ENCODE measurements around the gene STXBP5. TPM values are rescaled to one million over a fixed set of nuclear protein-coding genes. Genes with fewer than 3 reads are reported as not detected.

Gene STXBP5
- total RNA-seq, 1 experiment from 2014 or later = 39.3 TPM

- peak; percentile 5 for DNase-seq (ENCODE audit: low spot score)
These were observed 93.6 kb downstream of the STXBP5 start for GRCh38 chr6:147297663-147298316.

GRCh38 chr6:147298461-147298860 is 94.2 kb downstream of the STXBP5 start:
- DNase-seq (ENCODE audit: low spot score) = no peak

GRCh38 chr6:147299035-147299434 is 94.8 kb downstream of the STXBP5 start:
- DNase-seq (ENCODE audit: low spot score) = no peak

GRCh38 chr6:147301070-147301469 is 96.9 kb downstream of the STXBP5 start:
- no peak for DNase-seq (ENCODE audit: low spot score)

GRCh38 chr6:147304016-147304415 is 99.8 kb downstream of the STXBP5 start:
- no peak for DNase-seq (ENCODE audit: low spot score)

DNA sequence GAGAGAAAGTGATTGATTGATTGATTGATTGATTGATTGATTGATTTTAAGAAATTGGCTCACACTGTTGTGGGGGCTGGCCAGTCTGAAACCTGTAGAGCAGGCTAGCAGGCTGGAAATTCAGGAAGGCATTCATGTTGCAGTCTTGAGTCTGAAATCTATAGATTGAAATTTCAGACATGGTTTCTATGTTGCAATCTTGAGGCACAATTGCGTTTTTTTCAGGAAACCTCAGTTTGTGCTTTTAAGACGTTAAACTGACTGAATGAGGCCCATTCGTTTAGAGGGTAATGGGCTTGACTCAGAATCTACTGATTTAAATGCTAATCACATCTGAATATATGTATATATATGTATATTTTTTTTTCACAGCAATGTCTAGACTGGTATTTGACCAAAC is 106.3 kb downstream of the STXBP5 start:
- no peak for DNase-seq (ENCODE audit: low spot score)

GRCh38 chr6:147311218-147311617 is 107.0 kb downstream of the STXBP5 start:
- DNase-seq (ENCODE audit: low spot score) = no peak

DNA sequence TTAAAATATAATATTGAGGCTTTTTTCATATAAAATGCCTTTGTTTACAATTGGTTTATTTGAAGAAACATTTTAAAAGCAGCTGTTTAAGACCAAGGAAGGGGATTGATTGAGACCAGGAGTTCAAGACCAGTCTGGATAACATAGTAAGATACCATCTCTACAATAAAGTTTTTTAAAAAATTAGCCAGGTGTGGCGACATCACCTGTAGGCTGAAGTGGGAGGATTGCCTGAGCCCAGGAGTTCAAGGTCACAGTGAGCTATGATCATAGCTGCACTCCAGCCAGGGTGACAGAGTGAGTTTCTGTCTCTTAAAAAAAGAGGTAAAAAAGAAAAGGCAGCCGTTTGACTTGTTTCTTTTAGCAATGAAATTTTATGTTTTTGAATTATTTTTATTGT is 117.0 kb downstream of the STXBP5 start:
- DNase-seq (ENCODE audit: low spot score) = no peak

DNA sequence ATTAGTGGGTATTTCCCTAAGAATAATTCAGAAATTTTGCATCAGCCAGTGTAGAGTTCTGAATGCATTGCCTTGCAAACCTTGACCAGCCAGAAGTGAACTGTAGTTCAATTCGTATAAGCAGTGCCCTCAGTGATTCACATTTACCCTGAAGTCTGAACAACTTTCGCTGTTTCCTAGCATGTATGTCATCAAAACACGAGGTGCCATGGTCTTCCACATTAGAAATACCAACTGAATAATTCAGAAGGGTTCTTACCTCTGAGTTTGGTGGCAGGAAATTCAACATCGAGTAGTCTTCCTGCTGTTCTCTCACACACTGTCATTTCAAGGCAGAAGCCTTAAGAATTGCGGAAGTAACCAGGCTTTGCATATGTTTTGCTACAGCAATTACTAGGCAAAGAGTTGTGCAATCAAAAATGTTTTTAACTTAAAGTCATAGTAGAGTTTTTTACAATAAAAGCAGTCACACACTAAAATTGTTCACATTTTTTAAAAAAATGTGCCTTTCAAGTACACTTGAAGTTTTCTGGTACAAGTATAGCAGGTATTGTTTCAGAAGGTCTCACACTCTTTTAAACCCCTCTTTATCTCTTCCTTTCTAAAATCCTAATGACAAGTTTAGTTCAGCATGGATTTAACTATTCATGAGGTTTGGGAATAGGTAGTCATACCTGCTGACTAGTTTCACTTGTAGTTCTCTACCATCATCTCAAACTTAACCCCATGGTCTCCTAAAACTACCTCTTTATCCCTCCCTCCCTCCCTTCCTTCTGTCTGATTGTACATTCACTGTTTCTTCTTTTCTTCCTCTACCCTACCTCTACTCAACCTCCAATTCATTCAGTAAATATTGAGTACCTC is 118.3 kb downstream of the STXBP5 start:
- DNase-seq (ENCODE audit: low spot score) = no peak

GRCh38 chr6:147325557-147325956 is 121.3 kb downstream of the STXBP5 start:
- no peak for DNase-seq (ENCODE audit: low spot score)

- DNase-seq (ENCODE audit: low spot score) = no peak
These were observed 127.2 kb downstream of the STXBP5 start for GRCh38 chr6:147331401-147331800.

DNA sequence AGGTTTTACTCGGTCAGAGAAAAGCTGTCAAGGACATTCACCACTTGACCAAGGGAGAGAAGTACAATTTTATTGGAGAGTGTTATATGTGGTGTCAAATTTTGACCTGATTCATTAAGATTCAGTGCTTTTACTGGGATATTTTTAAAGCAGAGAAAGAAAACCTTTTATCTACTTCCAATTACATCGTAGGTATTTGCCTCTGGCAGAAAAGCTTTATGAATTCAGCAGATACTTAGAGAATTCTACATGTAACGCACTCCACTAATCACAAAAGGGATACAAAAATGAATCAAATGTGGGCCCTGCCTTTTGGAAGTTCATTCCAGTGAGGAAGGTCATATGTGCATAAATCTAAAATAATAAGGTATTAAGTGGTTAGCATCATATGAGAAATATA is 133.7 kb downstream of the STXBP5 start:
- DNase-seq (ENCODE audit: low spot score) = no peak

GRCh38 chr6:147341486-147341885 is 137.3 kb downstream of the STXBP5 start:
- no peak for DNase-seq (ENCODE audit: low spot score)

GRCh38 chr6:147345902-147346301 is 141.7 kb downstream of the STXBP5 start:
- DNase-seq (ENCODE audit: low spot score) = no peak

DNA sequence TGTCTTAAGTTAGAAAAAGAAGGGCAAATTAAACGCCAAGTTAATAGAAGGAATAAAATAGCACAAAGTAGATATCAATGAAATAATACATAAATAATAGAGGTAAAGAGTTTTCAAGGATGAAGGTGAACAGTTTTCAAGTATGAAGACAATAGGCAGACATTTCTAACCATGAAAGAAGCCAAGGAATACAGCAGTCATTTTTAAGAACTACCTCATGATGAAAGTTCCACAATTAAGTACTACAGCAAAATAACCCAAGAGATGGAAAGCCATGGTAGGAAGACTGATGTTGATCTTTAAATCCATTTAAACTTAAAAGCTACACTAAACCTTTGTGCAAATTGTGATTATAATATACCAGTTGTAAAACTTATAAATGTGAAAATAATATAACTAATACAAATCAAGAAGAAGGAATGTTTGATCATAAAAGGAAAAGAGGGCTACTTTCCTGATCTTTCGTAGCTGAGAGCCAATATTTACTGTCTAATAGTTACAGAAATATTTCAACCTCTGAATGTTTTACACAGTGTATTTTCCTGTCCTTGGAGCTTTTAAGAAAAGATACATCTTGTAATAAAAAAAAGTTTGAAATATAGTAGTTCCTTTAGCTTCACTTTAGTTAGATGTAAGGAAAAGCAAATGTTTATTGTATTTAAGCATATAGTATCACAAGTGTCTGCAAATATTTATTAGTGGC is 143.1 kb downstream of the STXBP5 start:
- DNase-seq (ENCODE audit: low spot score) = no peak

- no peak for DNase-seq (ENCODE audit: low spot score)
These were observed 143.8 kb downstream of the STXBP5 start for GRCh38 chr6:147347882-147348575.

- no peak for DNase-seq (ENCODE audit: low spot score)
These were observed 157.2 kb downstream of the STXBP5 start for GRCh38 chr6:147361311-147361981.

DNA sequence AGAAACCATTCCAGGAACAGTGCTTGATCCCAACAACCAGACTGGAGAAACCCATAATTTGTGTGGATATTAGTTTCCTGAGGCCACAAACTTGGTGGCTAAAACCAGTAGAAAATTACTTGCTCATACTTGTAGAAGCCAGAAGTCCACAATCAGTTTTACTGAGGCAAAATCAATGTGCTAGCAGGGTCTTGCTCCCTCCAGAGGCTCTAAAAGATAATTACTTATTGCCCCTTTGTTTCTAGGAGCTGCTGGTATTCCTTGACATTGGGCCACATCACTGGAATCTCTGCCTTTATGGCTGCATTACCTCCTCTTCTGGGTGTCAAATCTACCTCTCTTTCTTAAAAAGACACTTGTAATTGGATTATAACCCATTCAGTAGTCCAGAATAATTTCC is 162.1 kb downstream of the STXBP5 start:
- DNase-seq (ENCODE audit: low spot score) = no peak

GRCh38 chr6:147371325-147371724 is 167.1 kb downstream of the STXBP5 start:
- no peak for DNase-seq (ENCODE audit: low spot score)

GRCh38 chr6:147372806-147373205 is 168.6 kb downstream of the STXBP5 start:
- DNase-seq (ENCODE audit: low spot score) = no peak

- no peak for DNase-seq (ENCODE audit: low spot score)
These were observed 174.6 kb downstream of the STXBP5 start for GRCh38 chr6:147378819-147379218.
